ENCODE data around the gene SPAG16. TPM values are rescaled to one million over a fixed set of nuclear protein-coding genes. Genes with fewer than 3 reads are reported as not detected.

SPAG16 gene
- total RNA-seq, 1 experiment from 2014 or later, result 13.0 TPM

DNA sequence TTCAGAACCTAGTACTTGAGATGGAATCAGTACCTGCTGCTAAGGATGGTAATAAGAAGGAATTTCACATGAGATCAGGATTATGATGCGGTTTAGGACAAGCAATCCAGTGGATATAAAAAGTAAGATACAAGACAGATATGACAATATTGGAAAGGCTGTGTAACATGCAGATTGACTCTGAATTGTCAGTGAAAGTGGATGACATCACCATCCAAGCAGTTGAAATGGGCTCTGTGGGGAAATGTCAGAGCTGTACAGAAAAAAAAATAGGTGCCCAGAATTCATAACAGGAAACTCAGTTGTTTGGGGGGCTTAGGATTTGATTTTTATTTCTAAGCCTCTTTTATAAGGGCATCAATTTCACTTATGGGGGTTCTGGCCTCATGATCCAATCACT lies 438.3 kb downstream of the SPAG16 start:
- DNase-seq (ENCODE audit: low read depth, low spot score), result no peak
- Histone ChIP-seq H3K36me3 (ENCODE audit: control insufficient read depth, insufficient read depth, low read length) (no peaks in the 10 kb centered on the region), H3K4me1 (ENCODE audit: control insufficient read depth, insufficient read depth, low read length) (no peaks in the 10 kb centered on the region), H3K27ac (ENCODE audit: low read length) (no peak overlapping the region), H3K4me3 (ENCODE audit: low read depth in 2 of 2, low read length in 2 of 2) (no peak overlapping the region), H3K27me3 (ENCODE audit: control insufficient read depth, insufficient read depth, low read length) (no peaks in the 10 kb centered on the region), H3K9me3 (ENCODE audit: control insufficient read depth, insufficient read depth, low read depth, low read length) (no peaks in the 10 kb centered on the region)
- ATAC-seq, result no peak
- CTCF ChIA-PET, result no interaction called here
- BruUV-seq (replicated peaks), result no TSS peak
- in situ Hi-C loops (cut with HindIII; ENCODE audit: low pct_unique_long_range_greater_than_20kb, low sequenced_read_pairs) (no loop called here), intact Hi-C loops (cut with micrococcal nuclease; ENCODE audit: unreplicated experiment) (no loop called here)
- POLR2A ChIA-PET, result no interaction called here
- TF ChIP-seq, protein P1, sequence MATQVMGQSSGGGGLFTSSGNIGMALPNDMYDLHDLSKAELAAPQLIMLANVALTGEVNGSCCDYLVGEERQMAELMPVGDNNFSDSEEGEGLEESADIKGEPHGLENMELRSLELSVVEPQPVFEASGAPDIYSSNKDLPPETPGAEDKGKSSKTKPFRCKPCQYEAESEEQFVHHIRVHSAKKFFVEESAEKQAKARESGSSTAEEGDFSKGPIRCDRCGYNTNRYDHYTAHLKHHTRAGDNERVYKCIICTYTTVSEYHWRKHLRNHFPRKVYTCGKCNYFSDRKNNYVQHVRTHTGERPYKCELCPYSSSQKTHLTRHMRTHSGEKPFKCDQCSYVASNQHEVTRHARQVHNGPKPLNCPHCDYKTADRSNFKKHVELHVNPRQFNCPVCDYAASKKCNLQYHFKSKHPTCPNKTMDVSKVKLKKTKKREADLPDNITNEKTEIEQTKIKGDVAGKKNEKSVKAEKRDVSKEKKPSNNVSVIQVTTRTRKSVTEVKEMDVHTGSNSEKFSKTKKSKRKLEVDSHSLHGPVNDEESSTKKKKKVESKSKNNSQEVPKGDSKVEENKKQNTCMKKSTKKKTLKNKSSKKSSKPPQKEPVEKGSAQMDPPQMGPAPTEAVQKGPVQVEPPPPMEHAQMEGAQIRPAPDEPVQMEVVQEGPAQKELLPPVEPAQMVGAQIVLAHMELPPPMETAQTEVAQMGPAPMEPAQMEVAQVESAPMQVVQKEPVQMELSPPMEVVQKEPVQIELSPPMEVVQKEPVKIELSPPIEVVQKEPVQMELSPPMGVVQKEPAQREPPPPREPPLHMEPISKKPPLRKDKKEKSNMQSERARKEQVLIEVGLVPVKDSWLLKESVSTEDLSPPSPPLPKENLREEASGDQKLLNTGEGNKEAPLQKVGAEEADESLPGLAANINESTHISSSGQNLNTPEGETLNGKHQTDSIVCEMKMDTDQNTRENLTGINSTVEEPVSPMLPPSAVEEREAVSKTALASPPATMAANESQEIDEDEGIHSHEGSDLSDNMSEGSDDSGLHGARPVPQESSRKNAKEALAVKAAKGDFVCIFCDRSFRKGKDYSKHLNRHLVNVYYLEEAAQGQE (IDR thresholded peaks at IDR 0.05; ENCODE audit: insufficient read depth in 1 of 2, low read depth in 2 of 2, low read length in 1 of 2), result no peak
- TF ChIP-seq SIN3A (IDR thresholded peaks at IDR 0.05; ENCODE audit: borderline replicate concordance, insufficient read depth, low read depth, low read length) (no peak), TCF7L2 (IDR thresholded peaks at IDR 0.05; ENCODE audit: low read depth, low read length) (no peak), POLR2AphosphoS5 (IDR thresholded peaks at IDR 0.05; ENCODE audit: low read depth, low read length) (no peak)
- TF ChIP-seq, protein P2, sequence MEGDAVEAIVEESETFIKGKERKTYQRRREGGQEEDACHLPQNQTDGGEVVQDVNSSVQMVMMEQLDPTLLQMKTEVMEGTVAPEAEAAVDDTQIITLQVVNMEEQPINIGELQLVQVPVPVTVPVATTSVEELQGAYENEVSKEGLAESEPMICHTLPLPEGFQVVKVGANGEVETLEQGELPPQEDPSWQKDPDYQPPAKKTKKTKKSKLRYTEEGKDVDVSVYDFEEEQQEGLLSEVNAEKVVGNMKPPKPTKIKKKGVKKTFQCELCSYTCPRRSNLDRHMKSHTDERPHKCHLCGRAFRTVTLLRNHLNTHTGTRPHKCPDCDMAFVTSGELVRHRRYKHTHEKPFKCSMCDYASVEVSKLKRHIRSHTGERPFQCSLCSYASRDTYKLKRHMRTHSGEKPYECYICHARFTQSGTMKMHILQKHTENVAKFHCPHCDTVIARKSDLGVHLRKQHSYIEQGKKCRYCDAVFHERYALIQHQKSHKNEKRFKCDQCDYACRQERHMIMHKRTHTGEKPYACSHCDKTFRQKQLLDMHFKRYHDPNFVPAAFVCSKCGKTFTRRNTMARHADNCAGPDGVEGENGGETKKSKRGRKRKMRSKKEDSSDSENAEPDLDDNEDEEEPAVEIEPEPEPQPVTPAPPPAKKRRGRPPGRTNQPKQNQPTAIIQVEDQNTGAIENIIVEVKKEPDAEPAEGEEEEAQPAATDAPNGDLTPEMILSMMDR (IDR thresholded peaks at IDR 0.05), result no peak

DNA sequence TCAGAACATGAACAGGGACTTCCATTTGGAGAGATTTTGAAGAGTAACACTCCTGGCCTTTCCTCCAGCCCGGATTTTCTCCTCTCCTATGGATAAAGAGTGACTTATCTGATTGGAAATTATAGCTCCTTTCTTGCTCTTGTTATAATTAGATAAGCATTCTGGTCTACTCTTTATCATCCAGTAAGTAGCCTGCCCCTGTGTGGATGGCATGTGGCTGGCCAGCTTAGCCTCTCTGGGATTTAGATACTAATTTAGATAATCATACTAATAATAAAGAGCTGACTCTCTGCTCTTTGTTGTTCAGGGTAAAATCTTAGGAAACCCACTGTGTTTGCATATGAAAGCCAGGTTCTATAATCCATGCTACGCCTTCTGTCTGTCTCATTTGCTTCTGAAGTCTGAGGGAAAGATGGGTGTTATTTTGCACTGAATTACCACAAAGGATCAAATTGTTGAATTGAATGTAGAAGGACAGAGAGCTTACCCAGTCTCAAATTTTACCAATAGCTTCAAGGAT lies 438.8 kb downstream of the SPAG16 start:
- intact Hi-C loops (cut with micrococcal nuclease; ENCODE audit: unreplicated experiment) (no loop called here), in situ Hi-C loops (cut with HindIII; ENCODE audit: low pct_unique_long_range_greater_than_20kb, low sequenced_read_pairs) (no loop called here)
- TF ChIP-seq TCF7L2 (IDR thresholded peaks at IDR 0.05; ENCODE audit: low read depth, low read length), result no peak
- BruUV-seq (replicated peaks), result no TSS peak
- ATAC-seq, result no peak
- H3K27ac ChIP-seq (ENCODE audit: low read length), result no peak overlapping the region
- H3K4me1 ChIP-seq (ENCODE audit: control insufficient read depth, insufficient read depth, low read length), result no peaks in the 10 kb centered on the region
- H3K9me3 ChIP-seq (ENCODE audit: control insufficient read depth, insufficient read depth, low read depth, low read length), result no peaks in the 10 kb centered on the region
- POLR2A ChIA-PET, result no interaction called here
- no peak overlapping the region for H3K4me3 ChIP-seq (ENCODE audit: low read depth in 2 of 2, low read length in 2 of 2)
- CTCF ChIA-PET, result no interaction called here
- H3K27me3 ChIP-seq (ENCODE audit: control insufficient read depth, insufficient read depth, low read length), result no peaks in the 10 kb centered on the region
- no peaks in the 10 kb centered on the region for H3K36me3 ChIP-seq (ENCODE audit: control insufficient read depth, insufficient read depth, low read length)
- no peak for DNase-seq (ENCODE audit: low read depth, low spot score)

DNA sequence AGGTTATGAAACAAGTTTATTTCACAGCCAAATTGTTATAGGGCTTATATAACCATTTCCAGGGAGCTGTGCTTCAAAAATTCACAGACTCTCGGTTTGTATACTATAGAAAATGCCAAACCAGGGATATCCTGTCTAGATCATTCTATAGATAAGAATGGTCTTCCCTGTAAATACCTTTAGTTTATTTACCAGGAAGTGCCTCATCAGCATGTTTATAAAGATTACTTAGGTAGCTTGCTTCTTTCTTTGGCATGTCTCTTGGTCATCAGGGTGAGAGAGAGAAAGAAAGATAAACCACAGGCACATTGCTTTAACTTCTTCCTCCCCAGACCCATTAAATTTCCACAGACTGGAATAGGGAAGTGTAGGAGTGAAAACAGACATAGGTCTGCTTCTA lies 439.4 kb downstream of the SPAG16 start:
- no peak for DNase-seq (ENCODE audit: low read depth, low spot score)
- Histone ChIP-seq H3K27ac (ENCODE audit: low read length) (no peak overlapping the region), H3K9me3 (ENCODE audit: control insufficient read depth, insufficient read depth, low read depth, low read length) (no peaks in the 10 kb centered on the region), H3K27me3 (ENCODE audit: control insufficient read depth, insufficient read depth, low read length) (no peaks in the 10 kb centered on the region), H3K4me1 (ENCODE audit: control insufficient read depth, insufficient read depth, low read length) (no peaks in the 10 kb centered on the region), H3K4me3 (ENCODE audit: low read depth in 2 of 2, low read length in 2 of 2) (no peak overlapping the region), H3K36me3 (ENCODE audit: control insufficient read depth, insufficient read depth, low read length) (no peaks in the 10 kb centered on the region)
- in situ Hi-C loops (cut with HindIII; ENCODE audit: low pct_unique_long_range_greater_than_20kb, low sequenced_read_pairs) (no loop called here), intact Hi-C loops (cut with micrococcal nuclease; ENCODE audit: unreplicated experiment) (no loop called here)
- ATAC-seq, result no peak
- no TSS peak for BruUV-seq (replicated peaks)
- ChIA-PET CTCF (no interaction called here), POLR2A (no interaction called here)
- TF ChIP-seq, protein P2 (IDR thresholded peaks at IDR 0.05), result no peak
- TF ChIP-seq, protein P1 (IDR thresholded peaks at IDR 0.05; ENCODE audit: insufficient read depth in 1 of 2, low read depth in 2 of 2, low read length in 1 of 2), result no peak
- TF ChIP-seq POLR2AphosphoS5 (IDR thresholded peaks at IDR 0.05; ENCODE audit: low read depth, low read length) (no peak), TCF7L2 (IDR thresholded peaks at IDR 0.05; ENCODE audit: low read depth, low read length) (no peak), SIN3A (IDR thresholded peaks at IDR 0.05; ENCODE audit: borderline replicate concordance, insufficient read depth, low read depth, low read length) (no peak)

All from Panc1 (cell line).